GM18861 (cell line): Measurements from ENCODE around the gene GPD1L.
"Not testable (repeated sequence)": the region's sequence is repeated elsewhere in the genome, so short reads cannot be mapped to it uniquely, and the experiment has no call there.

Experiments
- ATAC-seq: cut with Tn5 transposase; IDR thresholded peaks from one replicate; pipeline ENCODE4 v1.9.1; 2021; ENCODE audit not compliant: unreplicated experiment

GPD1L gene

GRCh38 chr3:32105291-32106131 lies 909 bp upstream of the GPD1L start:
- no peak for ATAC-seq

GRCh38 chr3:32106929-32107362 lies 526 bp downstream of the GPD1L start:
- no peak for ATAC-seq

GRCh38 chr3:32108224-32108623 lies 1.8 kb downstream of the GPD1L start:
- not testable (repeated sequence) for ATAC-seq

- no peak for ATAC-seq
Measured at GRCh38 chr3:32109256-32109655, 2.8 kb downstream of the GPD1L start.

- ATAC-seq: no peak
Measured at GRCh38 chr3:32110233-32110760, 3.9 kb downstream of the GPD1L start.

- ATAC-seq: no peak
Measured at GRCh38 chr3:32111560-32111959, 5.1 kb downstream of the GPD1L start.

GRCh38 chr3:32113566-32113965 lies 7.1 kb downstream of the GPD1L start:
- ATAC-seq: no peak

GRCh38 chr3:32113981-32114545 lies 7.6 kb downstream of the GPD1L start:
- no peak for ATAC-seq

GRCh38 chr3:32114546-32115386 lies 8.3 kb downstream of the GPD1L start:
- ATAC-seq: not testable (repeated sequence)

GRCh38 chr3:32117320-32117719 lies 10.9 kb downstream of the GPD1L start:
- ATAC-seq: no peak

- ATAC-seq: no peak
Measured at GRCh38 chr3:32118215-32118614, 11.8 kb downstream of the GPD1L start.

GRCh38 chr3:32120471-32120870 lies 14.1 kb downstream of the GPD1L start:
- ATAC-seq: no peak

GRCh38 chr3:32121137-32121536 lies 14.7 kb downstream of the GPD1L start:
- ATAC-seq: no peak

- no peak for ATAC-seq
Measured at GRCh38 chr3:32123620-32124019, 17.2 kb downstream of the GPD1L start.

GRCh38 chr3:32125012-32125411 lies 18.6 kb downstream of the GPD1L start:
- ATAC-seq: no peak

GRCh38 chr3:32126305-32127015 lies 20.0 kb downstream of the GPD1L start:
- no peak for ATAC-seq

- no peak for ATAC-seq
Measured at GRCh38 chr3:32127219-32127826, 20.9 kb downstream of the GPD1L start.

GRCh38 chr3:32128936-32129335 lies 22.5 kb downstream of the GPD1L start:
- ATAC-seq: no peak

GRCh38 chr3:32129832-32130231 lies 23.4 kb downstream of the GPD1L start:
- ATAC-seq: no peak

- ATAC-seq: no peak
Measured at GRCh38 chr3:32132121-32132520, 25.7 kb downstream of the GPD1L start.
